Stimulated activated CD4-positive, alpha-beta T cell treated with anti-CD3 and anti-CD28 coated beads, TNF-alpha, amount 100 ng/mL, for 48 hours (primary cell): Measurements from ENCODE around the gene ATP8A2.

Experiments used
- DNase-seq, 3 donors: peaks; one replicate each; pipeline ENCODE4 v3.0.0-alpha.2; 2020; ENCODE audit warnings: low read depth in 3 of 3

ATP8A2 gene

GRCh38 chr13:26012995-26013394, 641.2 kb downstream of the ATP8A2 start:
- no peak for DNase-seq

- DNase-seq, result no peak
These were observed 643.7 kb downstream of the ATP8A2 start for GRCh38 chr13:26015271-26016125.

DNA sequence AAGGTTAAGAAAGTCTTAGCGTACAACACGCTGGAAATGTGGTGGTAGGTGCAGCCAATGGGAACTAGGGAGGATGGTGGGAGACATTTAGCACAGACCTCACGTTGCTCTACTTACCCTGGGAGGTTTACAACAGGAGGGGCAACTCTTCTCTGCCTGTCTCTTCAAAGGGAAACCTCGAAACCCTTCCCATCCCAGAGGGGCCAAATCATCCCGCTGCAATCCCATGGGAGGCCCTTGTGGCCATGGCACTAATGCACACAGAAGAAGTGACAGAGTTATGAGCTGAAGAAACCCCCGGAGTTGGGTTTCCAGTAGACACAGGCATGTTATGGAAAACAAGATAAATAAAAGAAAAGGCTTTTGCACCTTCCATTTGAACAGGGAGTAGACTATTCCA, 644.4 kb downstream of the ATP8A2 start:
- no peak for DNase-seq

GRCh38 chr13:26017196-26017921, 645.6 kb downstream of the ATP8A2 start:
- no peak for DNase-seq

DNA sequence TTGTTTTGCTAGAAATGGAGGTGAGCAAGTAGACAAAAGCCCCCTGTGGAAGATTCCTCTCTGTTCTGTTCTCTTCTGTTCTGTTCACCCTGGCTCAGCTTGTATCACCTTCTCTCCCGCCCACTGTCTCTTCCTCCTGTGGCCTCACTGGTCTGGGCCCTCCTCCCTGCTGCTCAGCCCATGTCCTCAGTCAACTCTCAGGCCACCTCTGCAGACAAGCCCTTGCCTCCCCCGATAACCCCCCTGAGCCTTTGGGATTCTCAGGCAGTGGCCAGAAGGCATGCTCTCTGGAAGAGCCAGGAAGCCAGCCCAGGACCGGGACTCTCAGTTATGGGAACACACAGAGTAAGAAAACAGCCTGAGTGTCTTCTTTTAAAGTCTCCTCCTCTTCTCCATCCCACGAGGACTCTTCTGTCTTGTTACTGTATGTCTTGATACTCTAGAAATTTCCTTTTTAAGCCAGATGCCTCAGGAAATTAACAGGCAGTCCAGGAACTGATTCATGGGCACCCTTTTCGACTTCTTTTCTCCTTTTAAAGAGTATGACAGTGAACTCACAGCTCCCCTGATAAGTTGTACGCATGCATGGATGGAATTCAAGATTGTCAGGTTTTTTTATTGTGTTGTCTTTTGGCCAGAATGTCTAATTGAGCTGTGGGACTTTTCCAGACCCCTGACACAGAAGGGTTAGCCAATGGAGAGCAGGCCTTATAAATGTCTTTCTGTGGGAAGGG, 646.3 kb downstream of the ATP8A2 start:
- no peak for DNase-seq

DNA sequence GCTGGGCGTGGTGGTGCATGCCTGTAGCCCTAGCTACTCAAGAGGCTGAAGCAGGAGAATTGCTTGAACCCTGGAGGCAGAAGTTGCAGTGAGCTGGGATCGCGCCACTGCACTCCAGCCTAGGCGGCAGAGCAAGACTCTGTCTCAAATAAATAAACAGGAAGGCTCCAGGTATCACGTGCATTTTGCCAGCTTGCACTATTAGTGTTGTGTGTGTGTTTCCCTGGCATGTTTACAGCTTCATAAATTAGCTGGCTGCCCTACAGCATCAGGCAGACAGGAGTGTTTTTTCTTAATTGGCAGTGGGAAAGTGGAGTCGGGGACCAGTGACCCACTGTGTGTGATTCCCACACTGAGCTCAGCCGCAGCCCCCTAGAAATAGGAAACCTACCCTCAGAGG, 647.5 kb downstream of the ATP8A2 start:
- DNase-seq, result no peak

- no peak for DNase-seq
These were observed 648.4 kb downstream of the ATP8A2 start for GRCh38 chr13:26019881-26020870.

GRCh38 chr13:26020891-26021290, 649.1 kb downstream of the ATP8A2 start:
- DNase-seq, result no peak

DNA sequence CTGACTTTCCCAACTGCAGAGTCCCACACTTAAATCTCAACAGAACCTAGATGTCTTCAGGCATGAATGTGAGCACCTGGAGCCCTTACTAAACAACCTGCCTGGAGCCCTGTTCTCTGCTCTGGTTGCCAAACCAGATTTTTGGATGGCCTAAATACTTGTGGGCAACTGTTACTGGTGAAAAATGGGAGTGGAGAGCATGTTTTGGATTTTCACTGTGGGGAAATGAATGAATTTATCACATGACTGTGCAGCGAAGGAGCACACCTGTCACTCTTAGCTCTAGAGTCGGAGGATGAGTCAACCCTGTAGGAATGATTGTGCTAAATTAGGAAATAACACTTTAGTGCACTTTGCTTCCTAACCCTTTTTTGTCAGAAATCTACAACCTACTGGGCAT, 649.7 kb downstream of the ATP8A2 start:
- DNase-seq, result no peak

DNA sequence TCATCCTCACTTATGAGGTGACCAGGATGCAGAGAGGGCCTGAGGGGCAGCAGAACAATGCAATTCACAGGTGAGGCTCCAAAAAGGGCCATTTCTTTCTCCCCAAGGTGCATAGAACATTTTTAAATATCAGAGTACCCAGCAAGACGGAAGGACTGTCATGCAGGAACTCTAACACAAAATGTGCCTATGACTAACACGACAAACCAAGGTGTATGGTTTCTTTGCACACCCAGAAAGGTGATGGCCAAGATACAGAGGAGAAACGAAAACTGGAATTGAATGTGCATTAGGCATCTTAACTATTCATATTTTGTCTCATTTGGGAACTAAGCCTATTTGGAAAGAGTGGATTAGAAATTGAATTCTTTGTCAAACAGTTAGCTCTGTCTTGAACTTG, 650.2 kb downstream of the ATP8A2 start:
- no peak for DNase-seq

DNA sequence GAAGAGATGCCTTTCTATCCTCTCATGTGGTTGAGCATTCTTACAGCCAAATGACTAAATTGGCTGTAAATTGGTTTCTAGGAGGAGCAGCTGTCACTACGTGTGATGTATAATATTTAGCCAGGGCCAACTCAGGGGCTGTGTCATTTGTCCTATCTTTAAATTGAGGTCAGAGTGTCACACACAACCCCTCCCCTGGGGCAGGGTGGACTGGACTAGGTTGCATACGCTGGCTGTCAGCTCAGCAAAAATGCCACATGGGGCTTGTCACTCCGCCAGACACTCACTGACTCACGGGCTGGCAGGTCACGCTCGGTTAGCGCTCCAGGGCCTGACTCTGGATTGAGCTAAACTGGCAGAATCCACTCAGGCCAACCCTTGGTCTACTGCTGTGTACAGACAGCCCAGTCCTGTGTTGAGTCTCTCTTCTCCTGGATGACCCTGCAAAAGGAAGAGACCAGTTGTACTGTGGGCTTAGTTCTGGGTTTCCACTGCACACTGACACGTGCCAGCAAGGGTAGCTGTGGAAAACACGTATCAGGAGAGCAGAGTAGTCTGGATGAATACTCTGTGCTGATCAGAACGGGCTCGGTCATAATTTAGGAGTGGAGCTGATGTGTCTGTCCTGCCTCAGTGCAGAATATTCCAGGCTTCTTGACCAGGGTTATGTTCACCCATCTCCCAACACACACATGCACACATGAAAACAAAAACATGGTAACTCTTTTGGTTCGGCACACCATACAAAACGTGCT, 650.9 kb downstream of the ATP8A2 start:
- DNase-seq, result no peak

DNA sequence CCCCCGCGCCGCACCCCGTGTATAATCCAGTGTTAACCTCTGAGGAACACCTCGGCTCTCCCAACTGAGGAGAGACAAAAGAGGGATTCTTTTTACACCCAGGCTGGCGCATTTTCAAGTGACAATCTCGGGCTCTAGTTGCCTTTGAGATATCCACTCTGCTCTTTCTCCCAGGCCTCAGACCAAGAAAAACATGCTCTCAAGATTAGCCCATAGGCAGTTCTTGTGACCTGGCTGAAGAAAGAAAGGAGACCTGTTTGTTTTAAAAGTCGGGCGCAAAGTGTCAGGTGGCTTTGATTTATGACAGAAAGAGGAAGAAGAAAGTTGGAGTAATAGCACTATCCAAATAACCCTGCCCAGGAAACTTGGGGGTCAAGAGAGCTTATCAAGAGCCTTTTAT, 652.8 kb downstream of the ATP8A2 start:
- DNase-seq, result no peak

DNA sequence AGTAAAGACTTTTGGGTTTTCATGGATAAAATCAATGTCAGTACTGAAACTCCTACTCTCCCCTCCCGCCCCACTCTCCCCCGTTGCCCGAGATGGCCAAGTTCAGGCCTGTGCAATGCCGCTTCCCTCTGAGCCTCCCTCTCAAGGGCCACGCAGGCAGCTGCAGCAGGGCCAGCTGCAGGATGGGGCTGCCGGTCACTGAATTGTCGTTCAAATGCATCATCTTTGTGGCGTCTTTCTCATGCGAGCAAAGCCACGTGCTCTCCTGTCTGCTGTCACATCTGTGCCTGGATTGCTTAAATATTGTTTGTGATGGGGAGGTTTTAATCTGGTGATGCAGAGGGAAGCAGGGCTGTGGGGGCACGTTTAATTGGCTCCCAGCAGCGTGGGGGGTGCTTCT, 653.4 kb downstream of the ATP8A2 start:
- no peak for DNase-seq

GRCh38 chr13:26025771-26026170, 654.0 kb downstream of the ATP8A2 start:
- DNase-seq, result no peak

GRCh38 chr13:26026211-26026610, 654.4 kb downstream of the ATP8A2 start:
- no peak for DNase-seq

- DNase-seq, result no peak
These were observed 657.9 kb downstream of the ATP8A2 start for GRCh38 chr13:26029581-26030136.

DNA sequence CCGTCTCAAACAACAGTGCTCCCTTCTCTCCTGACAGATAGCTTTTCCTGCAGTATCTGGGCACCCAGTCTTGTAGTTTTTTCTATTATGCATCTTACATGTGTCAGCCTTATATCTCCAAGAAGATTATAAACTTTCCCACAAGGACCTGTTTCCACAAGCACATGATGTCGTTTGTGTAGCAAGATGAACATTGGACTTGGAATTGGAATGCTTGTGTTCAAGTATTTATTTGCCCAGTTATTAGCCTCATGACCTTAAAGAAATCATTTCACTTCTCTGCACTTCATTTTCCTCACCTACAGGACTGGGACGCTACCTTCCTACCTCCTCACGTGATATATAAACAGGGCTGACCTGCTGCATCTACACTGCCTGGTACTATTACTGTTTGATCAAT, 658.6 kb downstream of the ATP8A2 start:
- no peak for DNase-seq

- no peak for DNase-seq
These were observed 662.2 kb downstream of the ATP8A2 start for GRCh38 chr13:26034018-26034417.

DNA sequence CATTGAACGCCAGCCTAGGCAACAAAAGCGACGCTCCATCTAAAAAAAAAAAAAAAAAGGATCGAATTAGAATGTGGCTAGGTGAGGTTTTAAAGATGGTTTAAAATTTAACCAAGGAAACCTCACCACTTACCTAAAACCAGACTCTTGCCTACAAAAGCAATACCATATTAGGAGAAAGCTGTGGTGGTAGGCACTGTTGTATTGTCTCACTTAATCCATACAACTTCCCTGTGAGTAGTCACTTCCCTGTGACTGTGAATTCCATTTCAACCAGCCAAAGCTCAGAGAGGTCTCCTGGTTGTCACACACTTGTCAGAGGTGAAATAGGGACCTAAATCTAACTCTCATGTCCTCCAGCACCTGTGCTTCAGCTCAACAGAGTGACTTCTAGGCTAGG, 664.6 kb downstream of the ATP8A2 start:
- no peak for DNase-seq

GRCh38 chr13:26037302-26037701, 665.5 kb downstream of the ATP8A2 start:
- no peak for DNase-seq
